GM21367 (cell line): ENCODE results near the gene NETO2.
"Not testable (repeated sequence)": the region's sequence is repeated elsewhere in the genome, so short reads cannot be mapped to it uniquely, and the experiment has no call there.

Experiments used
- ATAC-seq: cut with Tn5 transposase; IDR thresholded peaks from one replicate; pipeline ENCODE4 v1.9.1; 2021; ENCODE audit not compliant: unreplicated experiment

NETO2 gene

DNA sequence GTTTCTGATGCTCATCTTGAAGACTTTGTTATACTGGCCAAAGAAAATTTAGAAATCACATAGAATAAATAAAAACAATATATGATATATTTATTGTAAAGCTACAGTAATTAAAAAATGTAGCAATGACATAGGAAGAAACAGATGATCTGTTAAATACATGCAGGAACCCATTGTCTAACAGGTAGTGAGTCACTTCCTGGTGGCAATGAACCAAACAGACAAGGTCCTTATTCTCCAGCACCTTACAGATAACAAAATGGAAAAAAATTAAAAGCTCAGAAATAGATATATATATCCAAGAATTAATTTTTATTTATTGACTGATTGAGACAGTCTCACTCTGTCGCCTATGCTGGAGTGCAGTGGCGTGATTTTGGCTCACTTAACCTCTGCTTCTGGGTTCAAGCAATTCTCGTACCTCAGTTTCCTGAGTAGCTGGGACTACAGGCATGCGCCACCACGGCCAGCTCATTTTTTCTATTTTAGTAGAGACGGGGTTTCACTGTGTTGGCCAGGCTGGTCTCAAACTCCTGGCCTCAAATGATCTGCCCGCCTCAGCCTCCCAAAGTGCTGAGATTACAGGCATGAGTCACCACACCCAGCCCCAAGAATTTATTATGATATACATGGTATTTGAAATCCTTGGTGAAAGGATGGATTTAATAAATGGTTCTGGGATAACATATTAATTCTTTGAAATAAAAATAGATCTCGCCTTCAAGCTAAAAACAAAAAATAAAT is 7.5 kb downstream of the NETO2 start:
- ATAC-seq: no peak

DNA sequence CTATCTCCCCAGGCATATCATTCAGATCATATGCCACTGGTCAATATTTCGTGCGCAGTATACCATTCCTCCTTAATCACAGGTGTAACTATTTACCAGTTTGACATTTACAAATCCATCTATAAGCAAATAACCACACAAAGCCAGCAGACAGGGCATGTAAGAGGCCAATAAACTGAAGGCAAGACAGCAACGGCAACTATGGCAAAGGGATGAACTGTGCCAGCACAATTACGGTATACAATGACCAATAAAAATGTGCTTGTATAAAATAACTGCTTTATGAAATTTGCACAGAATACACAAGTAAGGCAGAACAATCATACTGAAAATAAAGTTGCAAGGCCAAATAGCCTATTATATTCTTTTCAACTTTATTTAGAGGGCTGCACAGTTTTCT is 9.2 kb downstream of the NETO2 start:
- ATAC-seq: no peak

- no peak for ATAC-seq
Measured at GRCh38 chr16:47132308-47132707, 11.4 kb downstream of the NETO2 start.

DNA sequence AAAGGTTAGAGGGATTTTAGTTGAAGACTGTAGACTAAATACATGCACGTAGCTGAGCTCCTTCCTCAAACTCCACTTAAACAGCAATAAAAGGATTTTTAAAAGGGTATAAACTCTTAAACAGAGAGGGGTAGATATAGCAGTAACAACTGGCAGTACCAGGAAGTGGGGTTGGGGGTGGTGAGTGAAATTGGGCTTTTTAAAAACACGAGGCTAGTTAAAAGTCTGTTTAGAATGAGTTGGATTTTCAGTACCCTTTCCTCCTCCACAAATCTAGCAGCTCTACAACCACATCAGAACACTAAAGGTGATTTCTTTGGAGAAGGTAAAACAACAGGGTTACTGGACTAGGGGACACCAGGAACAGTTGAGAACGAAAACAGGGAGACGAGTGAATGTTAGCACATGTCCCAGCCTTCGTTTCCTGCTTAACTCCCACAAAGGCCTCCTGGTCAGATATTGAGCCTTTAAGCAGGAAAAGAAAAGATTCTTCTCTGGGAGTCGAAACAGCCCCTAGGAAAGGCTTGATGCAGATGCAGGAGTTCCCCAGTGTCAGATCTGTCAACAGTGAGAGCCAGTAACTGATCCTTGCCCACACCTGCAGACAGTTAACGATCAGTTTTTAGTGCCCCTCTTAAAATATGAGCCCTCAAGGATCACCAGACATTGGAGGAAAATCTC is 13.8 kb downstream of the NETO2 start:
- ATAC-seq: no peak

- no peak for ATAC-seq
Measured at GRCh38 chr16:47127541-47127940, 16.2 kb downstream of the NETO2 start.

DNA sequence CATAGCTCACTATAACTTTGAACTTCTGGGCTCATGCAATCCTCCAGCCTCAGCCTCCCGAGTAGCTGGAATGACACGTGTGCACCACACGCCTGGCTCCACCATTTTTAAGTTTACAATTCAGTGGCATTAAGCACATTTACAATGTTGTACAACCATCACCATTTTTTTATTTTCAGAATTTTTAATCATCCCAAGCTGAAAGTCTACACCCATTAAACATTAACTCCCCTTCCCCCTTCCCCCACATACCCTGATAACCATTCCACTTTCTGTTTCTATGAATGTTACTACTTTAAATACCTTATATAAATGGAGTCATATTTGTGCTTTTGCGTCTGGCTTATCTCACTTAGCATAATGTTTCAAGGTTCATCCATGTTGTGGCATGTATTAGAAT is 18.0 kb downstream of the NETO2 start:
- no peak for ATAC-seq

DNA sequence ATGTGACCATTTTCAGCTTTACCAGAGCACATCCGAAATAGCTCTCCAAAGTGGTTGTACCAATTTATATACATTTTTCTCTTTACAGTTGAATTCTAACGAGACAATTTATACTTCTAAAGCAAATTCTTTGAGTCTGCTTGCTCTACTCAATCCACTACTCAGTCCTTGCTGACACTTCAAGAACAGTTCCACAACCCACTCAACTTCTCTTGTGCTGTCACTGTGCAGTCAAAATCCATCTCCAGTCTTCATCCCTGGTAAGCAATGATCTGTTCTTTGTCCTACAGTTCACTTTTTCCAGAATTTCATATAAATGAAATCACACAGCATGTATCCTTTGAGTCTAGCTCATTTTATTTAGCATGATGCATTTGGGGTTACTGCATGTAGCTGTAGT is 30.6 kb downstream of the NETO2 start:
- ATAC-seq: no peak

- ATAC-seq: no peak
Measured at GRCh38 chr16:47110939-47111338, 32.8 kb downstream of the NETO2 start.

GRCh38 chr16:47109361-47109760 is 34.4 kb downstream of the NETO2 start:
- no peak for ATAC-seq

GRCh38 chr16:47102921-47103320 is 40.8 kb downstream of the NETO2 start:
- not testable (repeated sequence) for ATAC-seq

DNA sequence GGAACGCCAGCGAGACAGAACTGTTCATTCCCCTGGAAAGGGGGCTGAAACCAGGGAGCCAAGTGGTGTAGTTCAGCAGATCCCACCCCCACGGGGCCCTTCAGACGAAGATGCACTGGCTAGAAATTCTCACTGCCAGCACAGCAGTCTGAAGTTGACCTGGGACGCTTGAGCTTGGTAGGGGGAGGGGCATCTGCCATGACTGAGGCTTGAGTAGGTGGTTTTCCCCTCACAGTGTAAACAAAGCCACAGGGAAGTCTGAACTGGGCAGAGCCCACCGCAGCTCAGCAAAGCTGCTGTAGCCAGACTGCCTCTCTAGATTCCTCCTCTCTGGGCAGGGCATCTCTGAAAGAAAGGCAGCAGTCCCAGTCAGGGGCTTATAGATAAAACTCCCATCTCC is 46.6 kb downstream of the NETO2 start:
- ATAC-seq: not testable (repeated sequence)

DNA sequence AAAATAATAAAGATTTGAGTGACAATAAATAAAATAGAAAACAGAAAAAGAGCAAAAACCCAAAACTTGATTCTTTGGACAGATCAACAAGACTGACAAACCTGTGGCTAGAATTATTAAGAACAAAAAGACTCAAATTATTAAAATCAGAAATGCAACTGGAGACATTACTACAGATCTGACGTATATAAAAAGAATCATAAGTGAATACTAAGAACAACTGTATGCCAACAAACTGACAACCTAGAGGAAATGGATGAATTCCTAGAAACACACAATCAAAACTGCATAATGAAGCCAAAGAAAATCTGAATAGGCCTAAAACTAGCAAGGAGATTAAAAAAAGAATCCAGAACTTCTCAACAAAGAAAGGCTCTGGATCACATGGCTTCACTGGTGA is 47.4 kb downstream of the NETO2 start:
- ATAC-seq: no peak

- ATAC-seq: no peak
Measured at GRCh38 chr16:47084198-47084597, 59.5 kb downstream of the NETO2 start.

- ATAC-seq: no peak
Measured at GRCh38 chr16:47082099-47082865, 61.5 kb downstream of the NETO2 start.

- ATAC-seq: no peak
Measured at GRCh38 chr16:47081115-47081514, 62.6 kb downstream of the NETO2 start.

GRCh38 chr16:47079860-47080259 is 63.9 kb downstream of the NETO2 start:
- no peak for ATAC-seq

GRCh38 chr16:47073223-47074155 is 70.3 kb downstream of the NETO2 start:
- no peak for ATAC-seq

GRCh38 chr16:47072158-47072557 is 71.6 kb downstream of the NETO2 start:
- ATAC-seq: no peak

DNA sequence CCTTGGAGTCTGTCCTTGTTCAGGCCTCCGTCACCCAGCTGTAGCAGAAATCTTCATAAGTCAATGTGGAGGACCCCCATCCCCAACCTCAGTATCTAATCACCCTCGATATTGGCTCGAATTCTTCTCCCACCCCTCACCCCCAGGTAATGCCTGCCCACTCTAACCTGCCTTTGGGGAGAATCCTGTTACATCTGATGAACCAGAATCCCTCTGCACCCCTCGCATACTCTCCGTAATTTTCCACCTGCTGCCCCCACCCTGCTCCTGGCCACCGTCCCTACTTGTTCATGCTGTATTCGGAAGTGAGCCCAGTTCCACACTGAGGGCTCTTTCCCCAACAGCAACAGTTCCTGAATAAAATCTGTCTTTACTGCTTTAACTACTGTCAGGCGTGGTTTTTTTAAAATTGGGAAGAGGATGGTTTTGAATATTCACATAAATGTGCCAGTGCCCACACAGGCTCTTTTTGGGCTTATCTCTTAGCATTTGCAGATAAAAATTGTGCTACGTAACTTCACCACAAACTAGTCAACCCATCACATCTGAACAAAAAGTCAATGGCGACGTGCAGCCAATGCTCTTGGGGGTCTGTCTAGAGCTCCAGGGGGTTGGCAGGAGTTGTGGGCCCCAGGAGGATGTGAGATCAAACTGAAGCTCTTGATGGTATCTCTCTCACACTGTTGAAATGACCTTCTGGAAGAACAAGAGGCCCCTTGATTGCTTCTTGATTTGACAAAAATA is 73.7 kb downstream of the NETO2 start:
- no peak for ATAC-seq

DNA sequence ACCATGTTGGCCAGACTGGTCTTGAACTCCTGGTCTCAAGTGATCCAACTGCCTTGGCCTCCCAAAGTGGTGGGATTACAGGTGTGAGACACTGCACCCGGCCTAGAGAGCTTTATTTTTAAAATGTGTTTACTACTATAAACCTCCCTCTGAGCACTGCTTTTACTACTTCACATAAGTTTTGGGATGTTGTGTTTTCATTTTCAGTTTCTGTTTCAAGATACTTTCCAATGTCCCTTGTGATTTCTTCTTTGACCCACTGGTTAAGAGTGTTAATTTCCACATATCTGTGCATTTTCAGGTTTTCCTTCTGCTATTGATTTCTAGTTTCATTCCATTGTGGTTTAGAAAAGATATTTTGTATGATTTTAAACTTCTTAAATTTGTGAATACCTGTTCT is 74.4 kb downstream of the NETO2 start:
- ATAC-seq: no peak
